T47D (cell line): Measurements from ENCODE around the gene BTN3A1.
A peak's percentile ranks its signal among the peaks of the same experiment; 100 is the strongest.
"Not testable (repeated sequence)": the region's sequence is repeated elsewhere in the genome, so short reads cannot be mapped to it uniquely, and the experiment has no call there.

Experiments
- DNase-seq, 2 experiments: peaks; one replicate each; pipeline versions ENCODE4 v3.0.0 to v3.0.0-alpha.2; 2011 to 2012; ENCODE audit warnings: low read depth in 1 of 2, low spot score in 1 of 2
- JUND ChIP-seq: IDR thresholded peaks from 2 replicates; pipeline ENCODE4 v1.6.1; 2012; ENCODE audit warnings: low read depth
- in situ Hi-C: cut with HindIII; loops from 2 replicates; pipeline ENCODE4 v1.10.0; 2016; ENCODE audit warnings: low sequenced_read_pairs, low pct_unique_long_range_greater_than_20kb

Gene BTN3A1

DNA sequence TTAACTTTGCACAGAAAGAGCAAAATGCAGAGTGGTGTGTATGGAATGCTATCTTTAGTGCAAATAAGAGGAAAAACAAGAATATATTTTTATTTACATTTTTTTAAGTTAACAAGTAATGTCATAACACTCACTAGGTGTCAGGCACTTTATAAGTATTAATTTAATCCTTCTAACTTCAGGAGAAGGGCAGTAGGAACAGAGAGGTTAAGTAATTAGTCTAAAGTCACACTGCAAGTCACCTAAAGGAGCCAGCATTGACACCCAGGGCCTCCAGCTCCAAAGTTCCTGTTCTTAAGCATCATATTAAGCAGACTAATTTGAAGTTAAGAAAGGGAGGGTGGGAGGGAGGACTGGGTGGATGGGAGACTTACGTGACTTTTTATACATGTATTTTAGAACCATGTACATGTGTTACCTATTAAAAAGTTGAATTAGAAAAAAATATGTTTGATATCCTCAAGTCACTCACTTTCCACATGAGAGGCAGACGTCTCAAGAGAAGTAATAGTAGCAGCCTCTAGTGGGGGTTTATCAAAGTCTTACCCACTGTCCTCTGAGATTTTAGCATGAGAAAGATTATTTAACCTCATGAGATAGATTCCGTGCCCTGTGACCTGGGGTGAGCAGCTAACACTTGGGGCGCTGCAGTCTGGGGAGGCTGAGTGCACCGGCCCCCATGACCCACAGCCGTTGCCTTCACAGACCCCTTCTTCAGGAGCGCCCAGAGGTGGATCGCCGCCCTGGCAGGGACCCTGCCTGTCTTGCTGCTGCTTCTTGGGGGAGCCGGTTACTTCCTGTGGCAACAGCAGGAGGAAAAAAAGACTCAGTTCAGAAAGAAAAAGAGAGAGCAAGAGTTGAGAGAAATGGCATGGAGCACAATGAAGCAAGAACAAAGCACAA lies 7.0 kb downstream of the BTN3A1 start:
- no peak for DNase-seq
- in situ Hi-C loops: no loop called here
- no peak for TF ChIP-seq JUND

DNA sequence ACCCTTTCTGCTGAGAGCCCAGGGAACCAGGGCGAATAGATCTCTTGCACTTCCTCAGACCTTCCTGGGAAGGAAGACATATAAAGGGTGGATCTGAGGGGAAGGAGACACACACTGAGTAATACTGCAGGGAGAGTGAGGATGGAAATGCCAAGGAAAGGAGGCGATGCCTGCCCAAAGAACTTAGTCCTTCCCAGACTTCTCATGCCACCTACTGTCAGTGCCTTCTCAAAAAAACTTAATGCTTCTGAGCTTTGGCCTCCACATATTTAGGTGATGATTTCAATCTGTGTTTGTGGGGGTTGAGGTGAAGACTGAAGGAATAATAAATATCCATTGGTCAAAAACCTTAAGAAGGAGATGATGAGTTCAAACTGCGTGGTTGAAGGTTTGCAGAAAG lies 9.7 kb downstream of the BTN3A1 start:
- TF ChIP-seq JUND: no peak
- peak in 1 of 2 experiments; percentile 51 for DNase-seq

DNA sequence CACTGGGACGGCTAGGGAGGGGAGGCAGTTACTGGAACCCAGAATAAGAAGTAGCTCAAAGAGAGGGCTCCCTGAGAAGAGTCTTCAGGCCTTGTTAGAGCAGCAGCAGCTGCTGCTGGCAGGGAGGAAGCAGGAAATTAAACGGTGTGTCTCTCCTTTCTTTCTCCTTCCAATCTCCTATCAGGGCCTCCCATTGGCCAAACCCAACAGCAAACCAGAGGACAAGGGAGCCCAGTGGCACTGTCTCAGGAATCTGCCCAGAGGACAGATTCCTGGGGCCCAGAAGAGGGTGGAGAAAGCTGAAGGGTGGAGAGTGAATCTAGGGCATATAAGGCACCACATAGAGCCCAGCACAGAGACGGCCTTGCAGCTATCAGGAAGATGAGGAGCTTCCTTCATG lies 10.2 kb downstream of the BTN3A1 start:
- TF ChIP-seq JUND: no peak
- no peak for DNase-seq
- in situ Hi-C loops: no loop called here

More for the DNA sequence above, 9.7 kb downstream of the BTN3A1 start:
- in situ Hi-C loops: no loop called here

DNA sequence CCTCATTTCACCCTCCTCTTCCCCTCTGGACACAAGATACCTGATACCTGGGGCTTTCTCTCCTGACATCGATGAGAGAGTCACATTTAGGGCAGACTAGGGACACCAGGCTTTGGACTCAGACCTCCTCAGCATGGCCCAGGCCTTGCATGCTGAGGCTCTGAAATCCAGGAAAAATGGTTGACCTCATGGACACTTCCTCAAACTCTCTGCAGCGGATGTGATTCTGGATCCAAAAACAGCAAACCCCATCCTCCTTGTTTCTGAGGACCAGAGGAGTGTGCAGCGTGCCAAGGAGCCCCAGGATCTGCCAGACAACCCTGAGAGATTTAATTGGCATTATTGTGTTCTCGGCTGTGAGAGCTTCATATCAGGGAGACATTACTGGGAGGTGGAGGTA lies 10.9 kb downstream of the BTN3A1 start:
- no peak for TF ChIP-seq JUND
- in situ Hi-C loops: no loop called here
- DNase-seq: no peak

DNA sequence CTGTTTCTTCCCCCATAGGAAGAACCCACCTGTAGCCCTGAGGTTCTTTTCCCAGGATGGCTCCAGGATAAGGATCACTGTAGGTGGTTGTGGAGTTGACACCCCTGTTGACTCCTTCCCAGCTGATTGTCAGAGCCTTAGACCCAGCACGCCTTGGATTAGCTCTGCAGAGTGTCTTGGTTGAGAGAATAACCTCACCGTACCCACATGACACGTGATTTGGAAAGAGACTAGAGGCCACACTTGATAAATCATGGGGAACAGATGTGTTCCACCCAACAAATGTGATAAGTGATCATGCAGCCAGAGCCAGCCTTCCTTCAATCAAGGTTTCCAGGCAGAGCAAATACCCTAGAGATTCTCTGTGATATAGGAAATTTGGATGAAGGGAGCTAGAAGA lies 12.2 kb downstream of the BTN3A1 start:
- in situ Hi-C loops: no loop called here
- no peak for DNase-seq
- TF ChIP-seq JUND: no peak

DNA sequence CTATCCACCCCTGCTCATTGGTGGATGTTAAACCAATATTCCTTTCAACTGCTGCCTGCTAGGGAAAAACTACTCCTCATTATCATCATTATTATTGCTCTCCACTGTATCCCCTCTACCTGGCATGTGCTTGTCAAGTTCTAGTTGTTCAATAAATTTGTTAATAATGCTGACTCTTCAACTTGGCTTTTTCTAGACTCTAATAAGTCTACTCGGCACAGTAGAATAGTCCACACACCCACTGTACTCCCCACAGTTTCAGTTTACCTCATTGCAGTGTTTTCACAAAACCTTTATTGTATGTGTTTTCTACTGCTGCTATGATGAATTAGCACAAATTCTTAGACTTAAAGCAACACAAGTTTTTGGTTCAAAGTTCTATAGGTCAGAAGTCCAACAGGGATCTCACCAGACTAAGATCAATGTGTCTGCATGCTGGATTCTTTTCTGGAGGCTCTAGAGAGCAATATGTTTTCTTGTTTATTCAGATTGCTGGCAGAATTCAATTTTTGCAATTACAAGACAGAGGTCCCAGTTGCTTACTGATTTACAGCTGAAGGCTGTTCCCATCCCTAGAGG lies 13.1 kb downstream of the BTN3A1 start:
- in situ Hi-C loops: no loop called here
- TF ChIP-seq JUND: no peak
- no peak for DNase-seq

DNA sequence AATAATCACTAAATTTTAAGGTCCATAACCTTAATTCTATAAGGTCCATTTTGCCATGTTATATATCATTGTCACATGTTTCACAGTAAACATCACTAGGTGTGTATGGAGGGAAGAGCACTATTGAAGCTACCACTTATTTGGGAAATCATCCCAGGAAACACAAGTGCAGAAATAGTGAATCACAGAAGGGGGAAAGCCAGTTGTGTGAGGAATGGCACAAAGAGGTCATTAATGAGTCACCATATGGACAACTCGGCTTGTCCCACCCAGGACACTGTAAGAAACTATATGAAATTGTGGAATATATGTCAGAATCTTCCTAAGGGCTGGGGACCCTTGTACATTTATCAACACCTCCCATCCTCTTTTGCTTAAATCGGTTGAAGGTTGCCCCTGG lies 13.7 kb downstream of the BTN3A1 start:
- TF ChIP-seq JUND: no peak
- no peak for DNase-seq
- in situ Hi-C loops: no loop called here

DNA sequence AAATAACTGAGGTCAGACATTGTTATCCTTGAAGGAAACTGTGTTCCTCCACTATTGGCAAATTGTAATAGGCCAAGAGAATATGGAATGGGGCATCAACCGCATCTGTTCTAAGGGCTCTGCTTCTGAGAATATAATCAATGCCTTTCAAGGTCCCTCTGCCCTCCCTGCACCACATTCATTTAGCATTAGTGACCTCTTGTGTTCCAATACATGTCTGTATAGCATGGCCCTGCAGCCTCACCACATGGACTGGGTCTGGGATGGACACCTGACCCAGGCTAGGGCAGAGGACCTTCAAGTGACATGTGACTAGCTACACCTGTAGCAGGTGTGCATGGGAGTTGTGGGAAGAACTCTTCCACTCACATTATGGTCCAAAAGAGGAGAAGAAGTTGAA lies 14.2 kb downstream of the BTN3A1 start:
- in situ Hi-C loops: no loop called here
- TF ChIP-seq JUND: no peak
- no peak for DNase-seq

DNA sequence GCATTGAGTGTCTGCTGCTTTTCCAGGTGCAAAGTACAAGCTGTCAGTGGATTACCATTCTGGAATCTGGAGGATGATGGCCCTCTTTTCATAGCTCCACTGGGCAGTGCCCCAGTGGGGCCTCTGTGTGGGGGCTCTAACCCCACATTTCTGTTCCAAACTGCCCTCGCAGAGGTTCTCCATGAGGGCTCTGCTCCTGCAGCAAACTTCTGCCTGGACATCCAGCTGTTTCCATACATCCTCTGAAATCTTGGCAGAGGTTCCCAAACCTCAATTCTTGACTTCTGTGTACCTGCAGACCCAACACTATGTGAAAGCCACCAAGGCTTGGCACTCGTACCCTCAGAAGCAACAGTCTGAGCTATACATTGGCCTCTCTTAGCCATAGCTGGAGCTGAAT lies 16.0 kb downstream of the BTN3A1 start:
- in situ Hi-C loops, DNase-seq: not testable (repeated sequence)

DNA sequence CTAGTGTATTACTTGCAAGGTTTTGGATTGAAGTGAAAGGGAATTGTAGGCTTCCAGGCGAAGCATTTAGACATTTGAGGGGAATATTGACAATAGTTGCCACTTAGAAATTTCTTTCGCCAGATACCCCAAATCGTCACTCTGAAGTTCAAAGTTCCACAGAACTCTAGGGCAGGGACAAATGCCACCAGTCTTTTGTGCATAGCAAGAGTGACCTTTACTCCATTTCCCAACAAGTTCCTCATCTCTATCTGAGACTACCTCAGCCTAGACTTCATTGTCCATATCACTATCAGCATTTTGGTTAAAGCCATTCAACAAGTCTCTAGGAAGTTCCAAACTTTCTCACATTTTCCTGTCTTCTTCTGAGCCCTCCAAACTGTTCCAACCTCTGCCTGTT lies 16.7 kb downstream of the BTN3A1 start:
- DNase-seq, in situ Hi-C loops: not testable (repeated sequence)

DNA sequence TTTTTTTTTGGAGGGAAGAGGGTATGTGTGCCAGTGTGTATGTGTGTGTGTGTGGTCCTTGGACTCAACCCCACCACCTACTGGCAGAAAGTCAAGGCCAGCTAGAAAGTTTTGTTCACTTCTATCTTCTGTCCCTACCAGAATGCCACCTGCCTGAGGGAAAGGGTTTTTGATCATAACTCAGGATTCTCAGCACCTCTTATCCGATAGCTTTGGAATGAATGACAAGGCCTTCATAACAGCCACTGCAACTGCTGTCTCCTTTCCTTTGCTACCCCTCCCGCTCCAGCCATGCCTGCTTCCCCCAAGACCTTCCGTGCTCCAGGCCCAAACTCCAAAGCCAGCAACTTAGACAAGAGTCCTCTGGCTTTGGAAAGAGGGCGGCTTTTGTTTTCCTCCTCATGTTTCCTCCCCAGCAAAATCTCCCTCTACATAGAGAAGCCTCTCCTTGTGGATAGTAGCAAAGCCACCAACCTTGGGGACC lies 18.7 kb downstream of the BTN3A1 start:
- in situ Hi-C loops: no loop called here
- DNase-seq: peak in 1 of 2 experiments; percentile 63
- TF ChIP-seq JUND: no peak

DNA sequence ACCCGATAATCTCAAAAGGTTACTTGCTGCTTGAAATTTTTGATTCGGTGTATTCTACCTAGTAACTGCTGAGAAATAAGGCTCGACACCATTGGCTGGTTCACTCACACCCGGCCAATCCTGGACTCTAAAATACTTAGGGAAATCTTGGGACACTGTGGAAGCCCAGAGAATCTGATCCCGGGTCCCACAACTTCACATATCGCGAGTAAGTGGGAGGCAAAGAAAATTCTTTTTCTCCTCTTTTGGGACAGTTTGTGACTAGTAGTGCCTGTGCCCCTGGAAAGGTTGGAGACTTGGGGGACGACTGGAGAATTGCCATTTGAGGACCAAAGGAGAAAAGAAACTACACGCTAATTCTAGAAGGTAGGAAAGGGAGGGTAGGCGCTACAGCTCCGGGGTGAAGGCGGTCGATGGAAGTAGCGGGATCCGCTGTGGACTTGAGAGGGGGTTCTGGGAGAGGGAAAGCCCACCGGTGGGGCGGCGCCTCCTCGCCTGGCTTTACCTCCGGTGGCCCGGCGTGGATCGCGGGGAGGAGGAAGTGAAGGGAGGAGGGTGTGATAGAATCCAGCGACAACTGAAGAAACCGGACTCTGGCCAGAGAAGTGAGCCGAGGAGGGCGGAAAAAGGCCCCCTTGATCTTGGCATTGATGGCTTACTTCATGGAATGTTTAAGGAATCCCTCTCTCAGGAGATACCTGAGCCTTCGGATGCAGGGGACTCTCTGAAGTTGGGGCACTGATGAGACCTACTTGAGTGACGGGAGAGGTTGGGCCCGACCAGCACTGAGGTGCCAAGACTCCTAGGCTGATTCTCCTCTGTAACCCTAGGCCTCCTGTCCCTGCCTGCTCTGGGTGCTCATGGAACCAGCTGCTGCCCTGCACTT lies 19.4 kb downstream of the BTN3A1 start:
- peak; percentile 92 for DNase-seq
- in situ Hi-C loops: no loop called here

More for the DNA sequence above, 19.4 kb downstream of the BTN3A1 start:
- TF ChIP-seq JUND: no peak
